Cardiac muscle cell (in vitro differentiated cells and primary cell): Measurements from ENCODE around the gene DSP. TPM values are rescaled to one million over a fixed set of nuclear protein-coding genes. Genes with fewer than 3 reads are reported as not detected.
A peak's percentile ranks its signal among the peaks of the same experiment; 100 is the strongest.

Experiments used
- DNase-seq, 2 donors: peaks; one replicate each; pipeline versions ENCODE4 v3.0.0 to v3.0.0-alpha.2; 2010 to 2017; ENCODE audit warnings: low read depth in 1 of 2, low spot score in 1 of 2
- H3K27ac ChIP-seq: fragments of 200-600 bp; sonication (generic); 2 replicates; pipeline ENCODE4 v1.5.1; 2016
- H3K27me3 ChIP-seq: fragments of 200-600 bp; sonication (generic); 2 replicates; pipeline ENCODE4 v1.6.0; 2016; ENCODE audit warnings: control low read depth
- H3K36me3 ChIP-seq: fragments of 200-600 bp; sonication (generic); 2 replicates; pipeline ENCODE4 v1.5.1; 2016; ENCODE audit warnings: control low read depth
- H3K4me1 ChIP-seq: fragments of 200-600 bp; sonication (generic); 2 replicates; pipeline ENCODE4 v1.8.1; 2017; ENCODE audit warnings: low read depth, mild to moderate bottlenecking, mixed run types
- H3K4me3 ChIP-seq: fragments of 200-600 bp; sonication (generic); 2 replicates; pipeline ENCODE4 v1.5.1; 2016; ENCODE audit warnings: mild to moderate bottlenecking
- H3K9me3 ChIP-seq: fragments of 200-600 bp; sonication (generic); 2 replicates; pipeline ENCODE4 v1.5.1; 2017; ENCODE audit warnings: low read depth, mild to moderate bottlenecking, control low read depth
- polyA plus RNA-seq: library from polyadenylated mRNA; unstranded; fragments of >200 nt; fragmentation: Nextera tagmentation; extraction: Ambion mirVana; gene quantifications from 2 replicates; pipeline ENCODE4 v1.2.1, GENCODE V29; 2016
- total RNA-seq: library from RNA; depleted of rRNA; stranded (reverse); fragments of >200 nt; gene quantifications from 2 replicates; pipeline ENCODE4 v1.2.3, GENCODE V29; 2016
- TF ChIP-seq, protein P1 (sequence below): IDR thresholded peaks from 2 replicates; pipeline ENCODE4 v1.5.1; 2012; ENCODE audit warnings: low read depth, mild to moderate bottlenecking, low read length

The DSP gene
- total and polyA plus RNA-seq, 2 experiments from 2014 or later = 154 to 362 TPM

- no peaks in the 10 kb centered on the region for H3K9me3 ChIP-seq
- no peak for DNase-seq
- H3K27me3 ChIP-seq = no peaks in the 10 kb centered on the region
- no peaks in the 10 kb centered on the region for H3K4me1 ChIP-seq
- TF ChIP-seq, protein P1, sequence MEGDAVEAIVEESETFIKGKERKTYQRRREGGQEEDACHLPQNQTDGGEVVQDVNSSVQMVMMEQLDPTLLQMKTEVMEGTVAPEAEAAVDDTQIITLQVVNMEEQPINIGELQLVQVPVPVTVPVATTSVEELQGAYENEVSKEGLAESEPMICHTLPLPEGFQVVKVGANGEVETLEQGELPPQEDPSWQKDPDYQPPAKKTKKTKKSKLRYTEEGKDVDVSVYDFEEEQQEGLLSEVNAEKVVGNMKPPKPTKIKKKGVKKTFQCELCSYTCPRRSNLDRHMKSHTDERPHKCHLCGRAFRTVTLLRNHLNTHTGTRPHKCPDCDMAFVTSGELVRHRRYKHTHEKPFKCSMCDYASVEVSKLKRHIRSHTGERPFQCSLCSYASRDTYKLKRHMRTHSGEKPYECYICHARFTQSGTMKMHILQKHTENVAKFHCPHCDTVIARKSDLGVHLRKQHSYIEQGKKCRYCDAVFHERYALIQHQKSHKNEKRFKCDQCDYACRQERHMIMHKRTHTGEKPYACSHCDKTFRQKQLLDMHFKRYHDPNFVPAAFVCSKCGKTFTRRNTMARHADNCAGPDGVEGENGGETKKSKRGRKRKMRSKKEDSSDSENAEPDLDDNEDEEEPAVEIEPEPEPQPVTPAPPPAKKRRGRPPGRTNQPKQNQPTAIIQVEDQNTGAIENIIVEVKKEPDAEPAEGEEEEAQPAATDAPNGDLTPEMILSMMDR = no peak
- H3K27ac ChIP-seq = no peak overlapping the region
- no peak overlapping the region for H3K4me3 ChIP-seq
- no peaks in the 10 kb centered on the region for H3K36me3 ChIP-seq
These were observed 87.8 kb downstream of the DSP start for GRCh38 chr6:7629321-7629720.

DNA sequence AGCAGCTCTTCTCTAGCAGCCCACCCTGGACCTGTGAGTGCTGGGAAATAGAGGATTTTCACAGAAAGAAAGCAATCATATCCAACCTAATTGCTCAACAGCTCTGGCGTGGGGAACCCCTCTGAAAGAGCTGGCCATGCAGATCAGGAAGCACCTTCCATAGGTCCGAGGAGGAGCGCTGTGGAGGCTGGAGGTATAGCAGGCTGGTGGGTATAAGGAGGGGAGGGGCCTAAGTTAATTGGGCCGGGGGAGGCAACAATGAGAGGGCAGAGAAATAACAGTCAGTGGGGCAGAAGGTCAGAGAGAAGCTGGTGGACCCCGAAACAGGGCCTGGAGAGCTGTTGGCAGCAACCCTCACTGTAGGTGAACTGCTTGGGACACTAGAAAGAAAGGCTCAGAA lies 89.3 kb downstream of the DSP start:
- Histone ChIP-seq H3K4me3 (no peak overlapping the region), H3K4me1 (no peaks in the 10 kb centered on the region), H3K27me3 (no peaks in the 10 kb centered on the region), H3K36me3 (no peaks in the 10 kb centered on the region), H3K27ac (no peak overlapping the region), H3K9me3 (no peaks in the 10 kb centered on the region)
- TF ChIP-seq, protein P1 = no peak
- no peak for DNase-seq

DNA sequence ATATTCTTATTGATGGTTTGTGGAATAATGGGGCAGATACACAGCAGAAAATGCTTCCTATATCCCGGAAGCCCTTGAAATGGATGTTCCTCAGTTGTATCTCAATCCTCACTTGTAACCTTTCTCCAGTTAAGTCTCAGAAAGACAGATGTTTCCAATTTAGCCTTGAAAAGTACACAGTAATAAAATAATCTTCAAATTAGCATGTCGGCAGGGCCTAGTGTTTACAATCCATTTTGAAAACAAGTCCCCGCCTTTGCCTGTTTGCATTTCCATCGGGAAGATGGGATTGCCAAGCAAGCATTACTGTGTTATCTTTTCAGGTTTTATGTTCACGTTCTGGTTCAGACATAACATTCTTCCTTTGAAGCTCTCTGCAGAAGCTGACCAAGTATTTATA lies 90.0 kb downstream of the DSP start:
- TF ChIP-seq, protein P1 = no peak
- DNase-seq = no peak

DNA sequence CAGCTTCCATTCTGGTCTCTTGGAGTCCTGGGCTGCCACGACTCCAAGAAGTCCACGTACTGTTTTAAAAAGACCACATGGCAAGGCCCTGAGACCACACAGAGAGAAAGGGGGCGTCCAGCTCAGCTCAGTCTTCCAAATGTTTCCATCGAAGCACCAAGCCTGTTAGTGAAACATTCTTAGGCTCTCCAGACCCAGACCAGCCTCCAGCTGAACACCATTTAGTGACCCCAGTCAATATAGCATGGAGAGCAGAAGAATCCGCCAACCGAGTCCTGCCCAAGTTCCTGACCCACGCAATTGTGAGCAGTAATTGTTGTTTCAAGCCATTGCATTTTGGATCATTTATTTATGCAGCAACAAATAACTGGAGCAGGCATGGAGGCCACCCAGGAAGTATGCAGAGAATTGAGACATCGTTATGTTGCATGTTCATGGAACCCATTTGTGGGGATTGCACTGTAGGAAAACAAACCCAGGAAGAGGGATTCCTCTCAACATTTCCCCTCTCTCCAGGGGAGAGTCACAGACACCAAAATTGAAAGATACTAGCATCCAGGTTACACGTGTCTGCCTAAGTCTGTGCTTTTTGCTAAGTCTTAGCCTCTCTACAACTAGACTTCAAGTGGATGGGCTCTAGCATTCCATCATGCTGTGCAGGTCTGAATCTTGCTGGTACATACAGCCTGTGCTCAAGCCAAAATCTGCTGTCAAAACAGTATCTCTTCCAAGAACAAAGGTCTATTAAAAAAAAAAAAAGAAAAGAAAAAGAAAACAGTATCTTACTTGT lies 91.2 kb downstream of the DSP start:
- no peak overlapping the region for H3K4me3 ChIP-seq
- H3K4me1 ChIP-seq = no peaks in the 10 kb centered on the region
- no peaks in the 10 kb centered on the region for H3K36me3 ChIP-seq
- H3K27ac ChIP-seq = no peak overlapping the region
- H3K27me3 ChIP-seq = no peaks in the 10 kb centered on the region
- H3K9me3 ChIP-seq = no peaks in the 10 kb centered on the region
- TF ChIP-seq, protein P1 = no peak
- peak in 1 of 2 donors; percentile 43 for DNase-seq

More for the DNA sequence above, 90.0 kb downstream of the DSP start:
- H3K9me3 ChIP-seq = no peaks in the 10 kb centered on the region
- no peak overlapping the region for H3K27ac ChIP-seq
- H3K4me3 ChIP-seq = no peak overlapping the region
- no peaks in the 10 kb centered on the region for H3K4me1 ChIP-seq
- H3K36me3 ChIP-seq = no peaks in the 10 kb centered on the region
- no peaks in the 10 kb centered on the region for H3K27me3 ChIP-seq

DNA sequence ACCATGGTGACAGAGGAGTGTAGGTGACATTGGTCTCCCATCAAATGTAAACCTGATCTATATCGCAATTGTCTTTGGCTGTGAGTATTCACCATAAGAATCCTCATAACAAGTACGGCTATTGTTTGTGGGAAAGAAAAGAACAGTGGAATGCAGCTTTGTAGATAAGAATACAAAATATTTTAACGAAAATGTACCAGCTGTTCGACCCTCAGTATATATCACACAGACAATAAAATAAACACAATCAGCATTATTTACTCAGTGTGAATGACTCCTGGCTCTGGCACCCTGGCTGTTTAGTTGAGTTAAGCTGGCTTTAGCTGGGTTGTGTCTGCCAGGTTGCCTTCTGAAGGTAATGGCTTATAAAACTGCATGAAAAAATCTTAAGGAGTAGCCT lies 91.9 kb downstream of the DSP start:
- DNase-seq = peak in 1 of 2 donors; percentile 70
- H3K9me3 ChIP-seq = no peaks in the 10 kb centered on the region
- H3K4me1 ChIP-seq = no peaks in the 10 kb centered on the region
- no peaks in the 10 kb centered on the region for H3K36me3 ChIP-seq
- no peak overlapping the region for H3K4me3 ChIP-seq
- TF ChIP-seq, protein P1 = no peak
- H3K27me3 ChIP-seq = no peaks in the 10 kb centered on the region
- no peak overlapping the region for H3K27ac ChIP-seq
